Measurements from ENCODE around the gene CLRN3.

Gene CLRN3

DNA sequence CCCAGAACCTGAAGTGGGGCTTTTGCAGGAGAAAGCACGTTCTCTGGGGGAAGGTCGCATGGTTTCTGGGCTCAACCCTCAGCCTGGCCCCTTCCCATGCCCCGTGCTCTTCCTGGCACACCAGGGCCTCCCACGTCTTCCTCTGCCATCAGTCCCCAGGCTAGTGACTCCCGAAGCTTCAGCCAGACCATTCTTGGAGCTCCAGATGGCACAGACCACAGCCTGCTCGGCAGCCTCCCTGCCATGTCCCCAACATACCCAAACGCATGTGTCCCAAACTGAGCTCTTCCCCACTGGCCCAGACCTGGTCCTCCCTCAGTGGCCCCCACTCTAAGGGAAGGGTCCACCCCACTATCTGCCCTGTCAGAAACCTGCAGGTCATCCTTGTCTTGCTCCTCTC, 47.0 kb downstream of the CLRN3 start:
- DNase-seq: no peak

DNA sequence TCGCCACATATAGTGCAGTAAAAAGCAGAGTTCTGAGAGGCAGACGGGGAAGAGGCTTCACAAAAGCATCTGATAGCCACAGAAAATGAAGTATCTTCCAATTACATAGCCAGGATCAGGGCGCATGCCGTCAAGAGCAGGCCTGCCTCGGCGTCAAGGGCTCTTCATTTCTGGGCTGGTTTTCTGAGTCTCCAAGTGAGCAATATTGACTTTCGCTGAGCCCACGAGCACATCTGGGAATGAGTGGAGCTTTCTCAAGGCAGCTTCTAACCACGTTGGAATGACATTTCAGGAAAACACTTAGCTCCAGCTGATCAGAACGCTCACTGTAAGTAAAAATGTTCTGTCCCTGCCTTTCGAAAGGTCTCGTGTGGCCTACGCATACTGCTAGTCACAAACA, 51.9 kb downstream of the CLRN3 start:
- DNase-seq: no peak

DNA sequence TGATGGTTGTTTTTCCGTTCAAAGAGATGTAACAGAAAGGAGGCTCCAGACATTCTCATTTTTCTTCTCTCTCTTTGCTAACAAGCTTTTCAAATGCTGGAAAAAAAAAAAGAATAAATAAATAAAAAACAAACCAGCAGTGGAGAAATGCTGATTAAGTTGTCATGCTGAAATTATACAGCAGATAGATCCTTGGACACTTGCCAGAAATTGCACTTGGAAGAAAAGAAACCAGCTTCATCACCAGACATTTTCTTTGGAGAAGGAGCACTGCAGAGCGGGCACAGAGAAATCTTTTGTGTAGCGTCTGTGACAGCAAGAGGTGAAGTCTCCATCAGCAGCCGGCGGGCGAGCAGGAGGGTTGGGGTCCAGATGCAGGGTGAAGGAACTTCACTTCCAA, 55.8 kb downstream of the CLRN3 start:
- DNase-seq: no peak

DNA sequence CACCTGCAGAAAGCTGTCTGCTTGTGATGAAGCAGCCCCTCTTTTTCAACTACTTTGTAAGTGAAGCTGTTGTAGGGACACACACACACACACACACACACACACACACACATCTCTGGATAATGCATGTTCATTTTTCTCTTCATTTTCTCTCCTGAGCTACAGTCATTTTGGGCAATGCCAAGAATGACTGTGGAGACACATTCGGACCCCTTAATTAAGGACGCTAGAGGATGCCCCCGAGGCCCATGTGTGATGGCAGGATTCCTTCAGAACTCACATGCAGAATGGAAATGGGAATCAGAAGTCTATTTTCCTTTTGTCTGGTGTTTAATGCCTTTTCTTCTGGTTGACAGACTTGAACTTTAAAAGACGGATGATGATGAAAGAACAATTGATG, 56.6 kb downstream of the CLRN3 start:
- DNase-seq: no peak

DNA sequence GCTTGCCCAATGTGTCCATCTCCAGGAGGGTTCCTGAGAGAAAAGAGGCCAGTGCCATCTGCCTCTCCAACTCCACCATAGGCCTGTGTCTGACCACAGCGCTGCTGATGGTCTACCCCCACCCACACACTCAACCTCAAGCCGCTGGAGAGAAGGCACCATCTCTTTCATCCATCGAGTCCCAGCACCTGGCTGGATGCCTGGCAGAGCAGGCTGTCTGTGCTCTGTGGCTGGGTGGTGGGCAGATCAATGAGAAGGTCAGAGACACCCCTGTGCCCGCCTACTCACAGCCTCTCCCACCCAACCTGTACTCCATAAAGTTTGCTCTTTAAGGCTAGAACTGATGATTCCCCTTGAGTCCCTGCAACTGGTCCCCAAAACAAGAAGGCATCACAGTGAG, 58.0 kb downstream of the CLRN3 start:
- DNase-seq: no peak

DNA sequence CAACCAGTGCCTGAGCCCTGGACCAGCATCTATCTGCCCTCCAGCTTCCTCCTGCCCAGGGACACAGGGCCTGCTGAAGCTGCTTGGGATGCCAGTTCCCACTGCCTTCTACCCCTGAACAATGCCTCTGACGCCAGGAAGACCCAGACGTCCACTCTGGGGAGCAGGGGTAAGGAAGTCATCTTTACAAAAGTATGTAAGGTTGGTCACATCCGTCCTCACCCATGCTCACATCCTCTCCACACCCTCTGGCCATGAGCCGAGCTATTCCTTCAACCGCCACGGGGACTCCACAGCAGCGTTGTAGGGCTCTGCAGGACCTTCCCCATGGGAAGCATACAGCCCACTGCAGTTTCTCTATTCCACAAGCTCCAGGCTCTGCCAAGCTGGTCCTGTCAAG, 58.5 kb downstream of the CLRN3 start:
- DNase-seq: no peak

DNA sequence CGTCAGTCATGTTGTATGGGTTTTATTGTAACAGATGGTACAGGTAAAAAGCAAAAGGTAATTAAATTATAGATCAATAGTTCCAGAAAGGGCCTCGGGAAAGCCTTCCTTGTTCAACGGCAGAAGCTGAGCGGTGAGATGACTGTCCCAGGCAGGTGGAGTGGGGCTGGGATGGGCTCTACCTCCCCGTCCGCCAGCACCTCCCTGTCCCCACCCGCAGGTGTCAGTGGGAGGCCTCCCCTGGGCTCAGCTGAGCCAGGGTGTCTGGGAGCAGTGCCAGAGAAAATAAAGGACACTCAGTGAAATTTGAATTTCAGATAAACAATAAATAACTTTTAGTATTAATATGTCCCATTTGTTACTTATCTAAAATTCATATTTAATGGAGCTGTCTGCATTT, 58.9 kb downstream of the CLRN3 start:
- no peak for DNase-seq

DNA sequence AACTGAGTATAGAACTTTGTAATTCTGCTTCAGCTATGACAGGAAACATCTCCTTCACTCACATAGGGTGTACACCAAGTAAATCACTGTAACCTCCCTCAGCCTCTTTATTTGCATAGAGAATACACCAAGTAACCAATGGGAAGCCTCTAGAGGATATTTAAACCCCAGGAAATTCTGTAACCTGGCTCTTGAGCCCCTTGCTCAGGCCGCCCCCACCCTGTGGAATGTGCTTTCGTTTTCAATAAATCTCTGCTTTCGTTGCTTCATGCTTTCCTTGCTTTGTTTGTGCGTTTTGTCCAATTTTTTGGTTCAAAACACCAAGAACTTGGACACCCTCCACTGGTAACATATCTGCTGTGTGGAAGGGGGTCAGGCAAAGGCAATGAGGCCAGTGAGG, 60.2 kb downstream of the CLRN3 start:
- no peak for DNase-seq

DNA sequence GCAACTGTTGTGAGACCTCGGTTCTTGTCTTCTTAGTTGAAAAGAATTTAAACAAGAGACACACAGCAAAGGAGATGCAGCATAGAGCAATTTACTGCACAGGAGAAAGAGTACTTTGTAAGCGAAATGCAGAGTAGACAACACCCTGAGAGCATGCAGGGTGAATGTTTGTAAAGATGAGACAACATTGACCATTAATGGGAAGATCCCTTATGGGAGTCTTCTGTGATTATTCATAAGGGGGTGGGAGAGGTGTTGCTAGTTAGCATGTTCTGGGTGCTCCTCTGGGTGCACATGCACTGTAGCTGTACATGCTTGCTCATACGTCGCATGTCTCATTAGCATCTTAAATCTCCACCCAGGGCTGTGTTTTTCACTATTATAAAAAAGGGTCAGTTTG, 62.3 kb downstream of the CLRN3 start:
- no peak for DNase-seq
